ENCODE measurements around the gene NACC2. TPM values are rescaled to one million over a fixed set of nuclear protein-coding genes. Genes with fewer than 3 reads are reported as not detected.
A peak's percentile ranks its signal among the peaks of the same experiment; 100 is the strongest.

Gene NACC2
- total and polyA plus RNA-seq, 4 donors, result 4.8 to 17.8 (median 8.8) TPM

DNA sequence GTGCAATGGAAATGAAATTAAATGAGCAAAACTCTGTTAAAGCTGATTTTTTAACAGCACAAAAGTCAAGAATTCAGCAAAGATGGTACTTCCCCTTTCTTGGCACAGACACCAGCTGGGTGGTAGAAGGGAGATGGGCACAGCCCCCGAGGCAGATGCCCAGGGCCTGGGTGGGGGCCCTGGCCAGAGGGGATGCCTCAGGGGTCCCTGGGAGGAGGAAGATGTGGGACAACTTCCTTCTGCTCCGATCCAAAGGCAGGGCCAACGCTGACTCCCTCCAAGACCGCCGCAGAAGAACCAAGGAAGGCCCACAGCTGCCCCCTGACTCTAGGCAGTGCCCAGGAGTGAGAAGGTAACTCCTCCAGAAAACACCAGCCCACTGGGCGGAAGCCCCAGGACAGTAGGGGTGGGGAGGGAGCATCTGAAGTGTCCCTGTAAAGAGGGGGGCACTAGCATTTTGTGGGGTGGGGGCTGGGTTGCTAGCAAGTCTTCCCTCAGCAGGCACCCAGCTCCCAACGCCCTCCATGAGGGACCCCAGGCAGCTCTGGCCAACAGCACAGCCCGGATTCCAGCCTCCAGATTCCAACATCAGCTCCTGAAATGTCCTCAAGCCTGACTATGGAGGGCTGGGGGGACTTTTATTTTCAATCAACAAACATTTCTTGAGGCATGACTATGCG, 4.9 kb downstream of the NACC2 start:
- no peak for DNase-seq (ENCODE audit: low spot score)
- Histone ChIP-seq H3K4me1 (ENCODE audit: control insufficient read depth in 4 of 4, insufficient read depth in 4 of 4, low read length in 3 of 4) (peaks cover 15 to 68% (median 48%) of the 10 kb centered on the region in 4 donors), H3K4me3 (ENCODE audit: low read depth in 1 of 3, low read length in 3 of 3) (no peak overlapping the region), H3K27me3 (ENCODE audit: control insufficient read depth in 4 of 4, insufficient read depth in 4 of 4, low read length in 3 of 4) (no peaks in the 10 kb centered on the region), H3K9me3 (ENCODE audit: control insufficient read depth in 4 of 4, low read length in 3 of 4) (no peaks in the 10 kb centered on the region), H3K27ac (ENCODE audit: low read depth in 1 of 2, low read length in 2 of 2) (no peak overlapping the region), H3K36me3 (ENCODE audit: control insufficient read depth in 4 of 4, insufficient read depth in 3 of 4, low read depth in 1 of 4, low read length in 3 of 4) (no peaks in the 10 kb centered on the region), H3K9ac (ENCODE audit: low read depth in 1 of 2, low read length in 2 of 2) (peak overlapping the region in 1 of 2 donors; percentile 54)
- WGBS, result 87% methylated on average over 9 of the region's 9 CpGs
- no peak for TF ChIP-seq NR2F2 (IDR thresholded peaks at IDR 0.05)
- no peak for TF ChIP-seq RXRA (IDR thresholded peaks at IDR 0.05)
- no peak for TF ChIP-seq TAF1 (conservative IDR thresholded peaks at IDR 0.05)
- TF ChIP-seq HNF4A (conservative IDR thresholded peaks at IDR 0.05), result no peak
- TF ChIP-seq, protein P1, sequence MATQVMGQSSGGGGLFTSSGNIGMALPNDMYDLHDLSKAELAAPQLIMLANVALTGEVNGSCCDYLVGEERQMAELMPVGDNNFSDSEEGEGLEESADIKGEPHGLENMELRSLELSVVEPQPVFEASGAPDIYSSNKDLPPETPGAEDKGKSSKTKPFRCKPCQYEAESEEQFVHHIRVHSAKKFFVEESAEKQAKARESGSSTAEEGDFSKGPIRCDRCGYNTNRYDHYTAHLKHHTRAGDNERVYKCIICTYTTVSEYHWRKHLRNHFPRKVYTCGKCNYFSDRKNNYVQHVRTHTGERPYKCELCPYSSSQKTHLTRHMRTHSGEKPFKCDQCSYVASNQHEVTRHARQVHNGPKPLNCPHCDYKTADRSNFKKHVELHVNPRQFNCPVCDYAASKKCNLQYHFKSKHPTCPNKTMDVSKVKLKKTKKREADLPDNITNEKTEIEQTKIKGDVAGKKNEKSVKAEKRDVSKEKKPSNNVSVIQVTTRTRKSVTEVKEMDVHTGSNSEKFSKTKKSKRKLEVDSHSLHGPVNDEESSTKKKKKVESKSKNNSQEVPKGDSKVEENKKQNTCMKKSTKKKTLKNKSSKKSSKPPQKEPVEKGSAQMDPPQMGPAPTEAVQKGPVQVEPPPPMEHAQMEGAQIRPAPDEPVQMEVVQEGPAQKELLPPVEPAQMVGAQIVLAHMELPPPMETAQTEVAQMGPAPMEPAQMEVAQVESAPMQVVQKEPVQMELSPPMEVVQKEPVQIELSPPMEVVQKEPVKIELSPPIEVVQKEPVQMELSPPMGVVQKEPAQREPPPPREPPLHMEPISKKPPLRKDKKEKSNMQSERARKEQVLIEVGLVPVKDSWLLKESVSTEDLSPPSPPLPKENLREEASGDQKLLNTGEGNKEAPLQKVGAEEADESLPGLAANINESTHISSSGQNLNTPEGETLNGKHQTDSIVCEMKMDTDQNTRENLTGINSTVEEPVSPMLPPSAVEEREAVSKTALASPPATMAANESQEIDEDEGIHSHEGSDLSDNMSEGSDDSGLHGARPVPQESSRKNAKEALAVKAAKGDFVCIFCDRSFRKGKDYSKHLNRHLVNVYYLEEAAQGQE (IDR thresholded peaks at IDR 0.05), result no peak
- no peak for TF ChIP-seq YY1 (IDR thresholded peaks at IDR 0.05)
- TF ChIP-seq HNF4G (IDR thresholded peaks at IDR 0.05), result no peak
- TF ChIP-seq, protein P2, sequence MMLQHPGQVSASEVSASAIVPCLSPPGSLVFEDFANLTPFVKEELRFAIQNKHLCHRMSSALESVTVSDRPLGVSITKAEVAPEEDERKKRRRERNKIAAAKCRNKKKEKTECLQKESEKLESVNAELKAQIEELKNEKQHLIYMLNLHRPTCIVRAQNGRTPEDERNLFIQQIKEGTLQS (IDR thresholded peaks at IDR 0.05), result no peak
- no peak for TF ChIP-seq SP1 (IDR thresholded peaks at IDR 0.05)
- no peak for TF ChIP-seq EGR1 (IDR thresholded peaks at IDR 0.05; ENCODE audit: low read depth in 2 of 2)
- no peak for TF ChIP-seq GABPA (IDR thresholded peaks at IDR 0.05 in 1 of 2, conservative IDR thresholded peaks at IDR 0.05 in 1 of 2)
- TF ChIP-seq RAD21 (IDR thresholded peaks at IDR 0.05), result no peak
- TF ChIP-seq, protein P3, sequence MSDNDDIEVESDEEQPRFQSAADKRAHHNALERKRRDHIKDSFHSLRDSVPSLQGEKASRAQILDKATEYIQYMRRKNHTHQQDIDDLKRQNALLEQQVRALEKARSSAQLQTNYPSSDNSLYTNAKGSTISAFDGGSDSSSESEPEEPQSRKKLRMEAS (IDR thresholded peaks at IDR 0.05), result no peak
- TF ChIP-seq, protein P4, sequence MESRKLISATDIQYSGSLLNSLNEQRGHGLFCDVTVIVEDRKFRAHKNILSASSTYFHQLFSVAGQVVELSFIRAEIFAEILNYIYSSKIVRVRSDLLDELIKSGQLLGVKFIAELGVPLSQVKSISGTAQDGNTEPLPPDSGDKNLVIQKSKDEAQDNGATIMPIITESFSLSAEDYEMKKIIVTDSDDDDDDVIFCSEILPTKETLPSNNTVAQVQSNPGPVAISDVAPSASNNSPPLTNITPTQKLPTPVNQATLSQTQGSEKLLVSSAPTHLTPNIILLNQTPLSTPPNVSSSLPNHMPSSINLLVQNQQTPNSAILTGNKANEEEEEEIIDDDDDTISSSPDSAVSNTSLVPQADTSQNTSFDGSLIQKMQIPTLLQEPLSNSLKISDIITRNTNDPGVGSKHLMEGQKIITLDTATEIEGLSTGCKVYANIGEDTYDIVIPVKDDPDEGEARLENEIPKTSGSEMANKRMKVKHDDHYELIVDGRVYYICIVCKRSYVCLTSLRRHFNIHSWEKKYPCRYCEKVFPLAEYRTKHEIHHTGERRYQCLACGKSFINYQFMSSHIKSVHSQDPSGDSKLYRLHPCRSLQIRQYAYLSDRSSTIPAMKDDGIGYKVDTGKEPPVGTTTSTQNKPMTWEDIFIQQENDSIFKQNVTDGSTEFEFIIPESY (IDR thresholded peaks at IDR 0.05), result no peak

DNA sequence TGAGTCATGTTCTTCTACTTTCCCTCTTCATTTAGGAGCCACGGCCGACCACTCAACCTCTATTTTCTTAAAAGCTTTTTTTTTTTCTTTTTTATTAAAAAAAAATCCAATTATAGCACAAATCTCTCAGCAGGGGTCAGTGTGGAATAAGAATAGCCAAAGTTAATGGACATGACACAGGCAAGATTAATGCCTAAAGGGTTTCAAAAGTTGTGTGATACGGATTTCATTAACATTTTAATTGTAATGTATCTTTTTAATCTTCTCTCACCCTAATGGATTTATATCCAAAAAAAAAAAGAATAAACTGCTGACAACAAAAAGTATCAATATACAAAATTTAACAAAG, 5.4 kb downstream of the NACC2 start:
- no peaks in the 10 kb centered on the region for H3K27me3 ChIP-seq (ENCODE audit: control insufficient read depth in 4 of 4, insufficient read depth in 4 of 4, low read length in 3 of 4)
- 39% methylated on average over 3 of the region's 3 CpGs for WGBS
- H3K9ac ChIP-seq (ENCODE audit: low read depth in 1 of 2, low read length in 2 of 2), result peak overlapping the region in 1 of 2 donors; percentile 54
- H3K9me3 ChIP-seq (ENCODE audit: control insufficient read depth in 4 of 4, low read length in 3 of 4), result no peaks in the 10 kb centered on the region
- no peaks in the 10 kb centered on the region for H3K36me3 ChIP-seq (ENCODE audit: control insufficient read depth in 4 of 4, insufficient read depth in 3 of 4, low read depth in 1 of 4, low read length in 3 of 4)
- DNase-seq (ENCODE audit: low spot score), result no peak
- no peak overlapping the region for H3K27ac ChIP-seq (ENCODE audit: low read depth in 1 of 2, low read length in 2 of 2)
- H3K4me1 ChIP-seq (ENCODE audit: control insufficient read depth in 4 of 4, insufficient read depth in 4 of 4, low read length in 3 of 4), result peaks cover 15 to 68% (median 49%) of the 10 kb centered on the region in 4 donors
- no peak overlapping the region for H3K4me3 ChIP-seq (ENCODE audit: low read depth in 1 of 3, low read length in 3 of 3)
- TF ChIP-seq YY1 (IDR thresholded peaks at IDR 0.05) (no peak), JUND (IDR thresholded peaks at IDR 0.05) (no peak), HNF4A (conservative IDR thresholded peaks at IDR 0.05) (no peak), RXRA (IDR thresholded peaks at IDR 0.05) (no peak), FOXA1 (IDR thresholded peaks at IDR 0.05) (no peak), NR2F2 (IDR thresholded peaks at IDR 0.05) (no peak), HNF4G (IDR thresholded peaks at IDR 0.05) (no peak), GABPA (IDR thresholded peaks at IDR 0.05 in 1 of 2, conservative IDR thresholded peaks at IDR 0.05 in 1 of 2) (no peak), SP1 (IDR thresholded peaks at IDR 0.05) (no peak)
- TF ChIP-seq, protein P1 (IDR thresholded peaks at IDR 0.05), result no peak
- TF ChIP-seq, protein P5, sequence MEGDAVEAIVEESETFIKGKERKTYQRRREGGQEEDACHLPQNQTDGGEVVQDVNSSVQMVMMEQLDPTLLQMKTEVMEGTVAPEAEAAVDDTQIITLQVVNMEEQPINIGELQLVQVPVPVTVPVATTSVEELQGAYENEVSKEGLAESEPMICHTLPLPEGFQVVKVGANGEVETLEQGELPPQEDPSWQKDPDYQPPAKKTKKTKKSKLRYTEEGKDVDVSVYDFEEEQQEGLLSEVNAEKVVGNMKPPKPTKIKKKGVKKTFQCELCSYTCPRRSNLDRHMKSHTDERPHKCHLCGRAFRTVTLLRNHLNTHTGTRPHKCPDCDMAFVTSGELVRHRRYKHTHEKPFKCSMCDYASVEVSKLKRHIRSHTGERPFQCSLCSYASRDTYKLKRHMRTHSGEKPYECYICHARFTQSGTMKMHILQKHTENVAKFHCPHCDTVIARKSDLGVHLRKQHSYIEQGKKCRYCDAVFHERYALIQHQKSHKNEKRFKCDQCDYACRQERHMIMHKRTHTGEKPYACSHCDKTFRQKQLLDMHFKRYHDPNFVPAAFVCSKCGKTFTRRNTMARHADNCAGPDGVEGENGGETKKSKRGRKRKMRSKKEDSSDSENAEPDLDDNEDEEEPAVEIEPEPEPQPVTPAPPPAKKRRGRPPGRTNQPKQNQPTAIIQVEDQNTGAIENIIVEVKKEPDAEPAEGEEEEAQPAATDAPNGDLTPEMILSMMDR (IDR thresholded peaks at IDR 0.05; ENCODE audit: low read depth, low read length, missing input control), result peak; percentile 21
- TF ChIP-seq, protein P4 (IDR thresholded peaks at IDR 0.05), result no peak

All from liver (tissue), 9 donors.